Measurements from ENCODE around the gene CDYL2.

CDYL2 gene

DNA sequence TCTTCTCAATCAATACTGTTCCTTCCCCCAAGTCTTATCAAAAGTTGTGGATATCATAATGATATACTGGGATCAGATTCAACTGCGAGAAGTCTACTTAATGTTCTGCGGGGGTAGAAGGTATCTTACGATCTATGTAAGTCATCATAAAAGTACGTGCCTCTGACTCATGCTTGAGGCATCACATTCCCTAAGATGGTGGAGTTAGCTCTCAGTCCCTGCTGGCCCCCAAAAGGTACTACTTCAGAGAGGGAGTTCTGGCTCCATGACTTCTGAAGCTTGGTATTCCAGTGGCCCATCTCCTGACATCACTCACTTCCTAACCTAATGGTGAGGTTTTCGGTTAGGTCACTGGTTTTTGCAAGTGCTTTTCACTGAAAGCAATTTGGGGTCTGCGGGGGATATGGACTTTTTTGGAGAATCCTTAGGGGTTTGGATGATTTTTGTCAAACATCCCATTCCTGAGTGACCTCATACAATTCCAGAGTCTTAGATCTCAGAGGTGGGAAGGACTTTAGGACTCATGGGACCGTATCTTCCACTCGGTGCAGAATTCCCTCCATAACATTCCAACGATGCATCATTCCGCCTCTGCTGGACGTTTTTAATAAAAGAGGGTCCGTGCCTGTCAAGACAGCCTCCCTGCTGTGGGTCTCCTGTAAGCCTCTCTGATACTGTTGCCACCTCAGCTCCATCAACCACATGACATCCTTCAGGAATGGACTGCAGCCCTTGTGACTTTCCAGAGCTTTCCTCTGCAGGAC, 189.3 kb downstream of the CDYL2 start:
- TF ChIP-seq, protein P1, sequence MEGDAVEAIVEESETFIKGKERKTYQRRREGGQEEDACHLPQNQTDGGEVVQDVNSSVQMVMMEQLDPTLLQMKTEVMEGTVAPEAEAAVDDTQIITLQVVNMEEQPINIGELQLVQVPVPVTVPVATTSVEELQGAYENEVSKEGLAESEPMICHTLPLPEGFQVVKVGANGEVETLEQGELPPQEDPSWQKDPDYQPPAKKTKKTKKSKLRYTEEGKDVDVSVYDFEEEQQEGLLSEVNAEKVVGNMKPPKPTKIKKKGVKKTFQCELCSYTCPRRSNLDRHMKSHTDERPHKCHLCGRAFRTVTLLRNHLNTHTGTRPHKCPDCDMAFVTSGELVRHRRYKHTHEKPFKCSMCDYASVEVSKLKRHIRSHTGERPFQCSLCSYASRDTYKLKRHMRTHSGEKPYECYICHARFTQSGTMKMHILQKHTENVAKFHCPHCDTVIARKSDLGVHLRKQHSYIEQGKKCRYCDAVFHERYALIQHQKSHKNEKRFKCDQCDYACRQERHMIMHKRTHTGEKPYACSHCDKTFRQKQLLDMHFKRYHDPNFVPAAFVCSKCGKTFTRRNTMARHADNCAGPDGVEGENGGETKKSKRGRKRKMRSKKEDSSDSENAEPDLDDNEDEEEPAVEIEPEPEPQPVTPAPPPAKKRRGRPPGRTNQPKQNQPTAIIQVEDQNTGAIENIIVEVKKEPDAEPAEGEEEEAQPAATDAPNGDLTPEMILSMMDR (IDR thresholded peaks at IDR 0.05; ENCODE audit: insufficient read depth, low read length, poor library complexity, severe bottlenecking), result no peak
- peaks cover 4% of the 10 kb centered on the region for H3K36me3 ChIP-seq (ENCODE audit: control insufficient read depth, insufficient read depth, low read length)
- H3K27me3 ChIP-seq (replicated peaks; ENCODE audit: control insufficient read depth, insufficient read depth, low read length), result no peaks in the 10 kb centered on the region
- no peak for DNase-seq (ENCODE audit: extremely low read depth, insufficient read length)
- H3K4me3 ChIP-seq (replicated peaks; ENCODE audit: low read depth, low read length), result no peak overlapping the region

DNA sequence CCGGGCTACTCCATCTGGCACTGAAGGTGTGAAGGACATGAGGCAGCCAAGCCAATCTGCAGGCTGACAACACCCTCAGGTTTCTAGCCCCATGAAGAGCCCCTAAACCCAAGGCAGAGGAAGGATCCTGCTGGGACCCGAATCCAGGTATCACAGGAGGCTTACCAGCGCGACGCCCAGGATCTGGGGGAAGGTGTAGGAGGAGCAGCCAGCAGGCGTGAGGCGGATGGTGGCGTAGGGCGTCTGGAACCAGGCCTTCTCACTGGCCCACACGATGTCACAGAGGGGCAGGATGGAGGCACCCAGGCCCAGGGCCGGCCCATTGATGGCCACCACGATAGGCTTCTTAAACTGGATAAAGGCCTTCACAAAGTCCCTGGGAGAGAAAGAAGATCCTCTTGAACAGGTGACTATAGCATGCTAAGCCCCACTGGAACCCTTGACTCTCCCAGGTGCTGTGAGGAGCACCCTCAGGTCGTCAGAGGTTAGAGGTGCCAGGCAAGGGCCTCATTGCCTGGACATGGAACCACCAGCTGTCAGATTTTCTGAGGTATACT, 191.9 kb downstream of the CDYL2 start:
- TF ChIP-seq, protein P1 (IDR thresholded peaks at IDR 0.05; ENCODE audit: insufficient read depth, low read length, poor library complexity, severe bottlenecking), result no peak
- Histone ChIP-seq H3K4me3 (replicated peaks; ENCODE audit: low read depth, low read length) (no peak overlapping the region), H3K36me3 (ENCODE audit: control insufficient read depth, insufficient read depth, low read length) (peaks cover 4% of the 10 kb centered on the region), H3K27me3 (replicated peaks; ENCODE audit: control insufficient read depth, insufficient read depth, low read length) (no peaks in the 10 kb centered on the region)
- DNase-seq (ENCODE audit: extremely low read depth, insufficient read length), result no peak

DNA sequence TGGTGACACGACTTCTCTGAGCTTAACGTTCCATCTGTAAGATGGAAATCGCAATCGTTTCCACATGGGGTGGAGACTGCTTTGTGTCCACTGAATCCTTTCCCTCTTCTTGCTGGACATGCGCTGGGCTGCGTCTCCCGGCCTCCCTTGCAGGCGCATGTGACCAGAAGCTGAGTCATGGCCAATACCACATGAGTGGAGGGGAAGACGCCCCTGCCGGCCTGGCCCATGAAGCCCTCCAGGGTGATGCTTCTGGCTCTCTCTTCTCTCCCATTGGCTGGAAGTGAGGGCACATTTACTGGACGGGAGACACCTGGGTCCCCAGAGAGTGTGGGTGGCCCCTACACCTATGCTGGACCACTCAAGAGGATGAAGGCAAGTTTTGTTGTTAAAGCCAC, 192.5 kb downstream of the CDYL2 start:
- Histone ChIP-seq H3K4me3 (replicated peaks; ENCODE audit: low read depth, low read length) (no peak overlapping the region), H3K27me3 (replicated peaks; ENCODE audit: control insufficient read depth, insufficient read depth, low read length) (no peaks in the 10 kb centered on the region), H3K36me3 (ENCODE audit: control insufficient read depth, insufficient read depth, low read length) (peaks cover 4% of the 10 kb centered on the region)
- TF ChIP-seq, protein P1 (IDR thresholded peaks at IDR 0.05; ENCODE audit: insufficient read depth, low read length, poor library complexity, severe bottlenecking), result no peak
- no peak for DNase-seq (ENCODE audit: extremely low read depth, insufficient read length)

DNA sequence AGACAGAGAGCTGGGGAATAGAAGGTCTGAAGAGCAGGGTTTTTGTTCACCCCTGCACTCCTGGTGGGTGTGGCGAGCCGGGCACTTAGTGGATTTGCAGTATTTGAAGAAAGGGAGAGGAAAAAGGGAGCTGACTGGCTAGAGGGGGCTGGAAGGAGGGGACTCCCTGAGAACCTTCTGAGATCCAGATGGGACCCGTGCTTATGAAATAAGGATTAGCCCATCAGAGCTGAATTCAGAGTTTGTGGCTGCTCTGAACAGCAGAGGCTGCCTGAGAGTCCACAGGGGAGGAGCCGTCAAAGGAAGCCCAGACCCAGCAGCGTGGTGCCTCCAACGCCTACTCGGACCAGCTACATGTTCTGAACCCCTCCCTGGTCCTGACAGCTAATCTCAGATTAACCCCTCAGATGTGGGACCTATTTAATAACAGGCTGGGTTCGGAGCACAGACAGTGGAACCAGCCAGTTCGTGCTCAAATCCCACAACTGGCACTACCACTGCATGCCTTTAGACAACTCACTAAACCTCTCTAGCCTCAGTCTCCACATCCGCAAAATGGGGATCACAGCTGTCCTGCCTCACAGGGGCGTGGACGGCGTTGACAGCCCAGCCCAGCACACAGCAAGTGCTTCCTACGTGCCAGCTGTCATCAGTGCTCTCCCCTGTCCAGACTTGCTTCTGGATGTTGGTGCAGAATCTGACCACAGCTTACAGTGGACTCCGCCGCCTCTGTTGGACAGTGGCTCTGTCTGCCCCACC, 193.0 kb downstream of the CDYL2 start:
- no peak for DNase-seq (ENCODE audit: extremely low read depth, insufficient read length)
- Histone ChIP-seq H3K36me3 (ENCODE audit: control insufficient read depth, insufficient read depth, low read length) (peaks cover 4% of the 10 kb centered on the region), H3K4me3 (replicated peaks; ENCODE audit: low read depth, low read length) (no peak overlapping the region), H3K27me3 (replicated peaks; ENCODE audit: control insufficient read depth, insufficient read depth, low read length) (no peaks in the 10 kb centered on the region)
- TF ChIP-seq, protein P1 (IDR thresholded peaks at IDR 0.05; ENCODE audit: insufficient read depth, low read length, poor library complexity, severe bottlenecking), result no peak

DNA sequence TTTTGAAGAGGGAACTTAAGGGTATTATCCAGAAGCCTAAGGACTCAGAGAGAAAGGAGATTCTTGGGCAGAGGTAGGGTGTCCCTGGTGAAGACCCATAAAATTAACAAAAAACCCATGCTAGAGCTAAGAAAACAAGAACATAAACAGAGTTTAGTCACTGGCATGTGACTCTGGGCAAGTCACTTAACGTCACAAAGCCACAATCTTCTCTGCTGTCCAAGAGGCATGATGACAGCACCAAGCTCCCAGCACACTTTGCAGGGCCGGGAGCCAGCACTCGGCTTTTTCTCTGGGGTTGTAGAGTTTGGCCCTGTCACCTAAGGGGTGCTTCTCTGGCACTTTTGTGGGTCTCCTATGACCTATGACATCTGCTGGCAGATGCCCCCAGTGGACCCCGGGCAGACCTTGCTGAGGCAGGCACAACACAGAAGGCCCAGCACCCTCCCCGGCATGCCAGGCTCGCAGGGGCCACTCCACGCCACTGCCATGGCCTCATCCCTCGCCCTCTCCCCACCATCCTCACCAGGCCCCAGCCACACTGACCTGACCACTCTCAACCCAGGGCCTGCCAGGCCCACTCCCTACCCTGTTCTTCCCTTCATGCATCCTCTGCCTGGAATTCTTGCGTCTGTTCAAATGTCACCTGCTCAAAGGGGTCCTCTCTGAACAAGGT, 193.8 kb downstream of the CDYL2 start:
- Histone ChIP-seq H3K36me3 (ENCODE audit: control insufficient read depth, insufficient read depth, low read length) (peaks cover 6% of the 10 kb centered on the region), H3K27me3 (replicated peaks; ENCODE audit: control insufficient read depth, insufficient read depth, low read length) (no peaks in the 10 kb centered on the region), H3K4me3 (replicated peaks; ENCODE audit: low read depth, low read length) (no peak overlapping the region)
- TF ChIP-seq, protein P1 (IDR thresholded peaks at IDR 0.05; ENCODE audit: insufficient read depth, low read length, poor library complexity, severe bottlenecking), result no peak
- DNase-seq (ENCODE audit: extremely low read depth, insufficient read length), result no peak

Measured in GM06990 (cell line).